ENCODE measurements around the gene LRRIQ1.

DNA sequence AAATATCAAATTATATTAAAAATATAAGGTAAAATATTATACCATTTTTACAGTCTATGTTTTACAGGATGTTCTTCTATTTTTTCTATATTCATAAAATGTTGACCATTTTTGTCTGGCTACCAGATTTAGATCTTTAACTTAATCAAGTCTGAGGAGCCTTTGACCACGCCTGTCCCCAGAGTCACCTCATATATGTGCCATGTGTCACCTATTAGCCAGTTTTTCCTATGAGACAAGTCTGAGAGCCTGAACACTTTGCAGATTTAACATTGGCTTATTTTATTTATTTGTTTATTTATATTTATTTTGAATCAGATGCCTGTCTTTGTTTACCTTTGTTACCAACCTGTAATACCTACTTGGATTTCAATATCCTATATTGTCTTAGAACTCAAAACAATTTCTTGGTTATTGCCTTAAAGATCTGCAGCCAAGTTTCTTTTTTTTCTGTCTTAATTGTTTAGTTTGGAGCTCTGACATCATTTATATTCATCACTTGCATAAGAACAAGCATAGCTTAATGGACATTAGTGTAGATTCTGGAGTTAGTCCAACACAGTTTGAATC is 127.7 kb downstream of the LRRIQ1 start:
- TF ChIP-seq, protein P1, sequence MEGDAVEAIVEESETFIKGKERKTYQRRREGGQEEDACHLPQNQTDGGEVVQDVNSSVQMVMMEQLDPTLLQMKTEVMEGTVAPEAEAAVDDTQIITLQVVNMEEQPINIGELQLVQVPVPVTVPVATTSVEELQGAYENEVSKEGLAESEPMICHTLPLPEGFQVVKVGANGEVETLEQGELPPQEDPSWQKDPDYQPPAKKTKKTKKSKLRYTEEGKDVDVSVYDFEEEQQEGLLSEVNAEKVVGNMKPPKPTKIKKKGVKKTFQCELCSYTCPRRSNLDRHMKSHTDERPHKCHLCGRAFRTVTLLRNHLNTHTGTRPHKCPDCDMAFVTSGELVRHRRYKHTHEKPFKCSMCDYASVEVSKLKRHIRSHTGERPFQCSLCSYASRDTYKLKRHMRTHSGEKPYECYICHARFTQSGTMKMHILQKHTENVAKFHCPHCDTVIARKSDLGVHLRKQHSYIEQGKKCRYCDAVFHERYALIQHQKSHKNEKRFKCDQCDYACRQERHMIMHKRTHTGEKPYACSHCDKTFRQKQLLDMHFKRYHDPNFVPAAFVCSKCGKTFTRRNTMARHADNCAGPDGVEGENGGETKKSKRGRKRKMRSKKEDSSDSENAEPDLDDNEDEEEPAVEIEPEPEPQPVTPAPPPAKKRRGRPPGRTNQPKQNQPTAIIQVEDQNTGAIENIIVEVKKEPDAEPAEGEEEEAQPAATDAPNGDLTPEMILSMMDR (conservative IDR thresholded peaks at IDR 0.05; ENCODE audit: low read depth in 2 of 2) = no peak
- TF ChIP-seq EZH2 (IDR thresholded peaks at IDR 0.05; ENCODE audit: low read depth, unreplicated experiment) = no peak
- no peak for TF ChIP-seq POLR2AphosphoS5 (IDR thresholded peaks at IDR 0.05; ENCODE audit: low read depth)
- no peak for TF ChIP-seq EZH2phosphoT487 (IDR thresholded peaks at IDR 0.05; ENCODE audit: unreplicated experiment)
- TF ChIP-seq CREB1 (CRISPR knock-in tag; IDR thresholded peaks at IDR 0.05; ENCODE audit: low read depth) = no peak
- no peak for TF ChIP-seq NANOG (IDR thresholded peaks at IDR 0.05; ENCODE audit: borderline replicate concordance)
- TF ChIP-seq, protein P2, sequence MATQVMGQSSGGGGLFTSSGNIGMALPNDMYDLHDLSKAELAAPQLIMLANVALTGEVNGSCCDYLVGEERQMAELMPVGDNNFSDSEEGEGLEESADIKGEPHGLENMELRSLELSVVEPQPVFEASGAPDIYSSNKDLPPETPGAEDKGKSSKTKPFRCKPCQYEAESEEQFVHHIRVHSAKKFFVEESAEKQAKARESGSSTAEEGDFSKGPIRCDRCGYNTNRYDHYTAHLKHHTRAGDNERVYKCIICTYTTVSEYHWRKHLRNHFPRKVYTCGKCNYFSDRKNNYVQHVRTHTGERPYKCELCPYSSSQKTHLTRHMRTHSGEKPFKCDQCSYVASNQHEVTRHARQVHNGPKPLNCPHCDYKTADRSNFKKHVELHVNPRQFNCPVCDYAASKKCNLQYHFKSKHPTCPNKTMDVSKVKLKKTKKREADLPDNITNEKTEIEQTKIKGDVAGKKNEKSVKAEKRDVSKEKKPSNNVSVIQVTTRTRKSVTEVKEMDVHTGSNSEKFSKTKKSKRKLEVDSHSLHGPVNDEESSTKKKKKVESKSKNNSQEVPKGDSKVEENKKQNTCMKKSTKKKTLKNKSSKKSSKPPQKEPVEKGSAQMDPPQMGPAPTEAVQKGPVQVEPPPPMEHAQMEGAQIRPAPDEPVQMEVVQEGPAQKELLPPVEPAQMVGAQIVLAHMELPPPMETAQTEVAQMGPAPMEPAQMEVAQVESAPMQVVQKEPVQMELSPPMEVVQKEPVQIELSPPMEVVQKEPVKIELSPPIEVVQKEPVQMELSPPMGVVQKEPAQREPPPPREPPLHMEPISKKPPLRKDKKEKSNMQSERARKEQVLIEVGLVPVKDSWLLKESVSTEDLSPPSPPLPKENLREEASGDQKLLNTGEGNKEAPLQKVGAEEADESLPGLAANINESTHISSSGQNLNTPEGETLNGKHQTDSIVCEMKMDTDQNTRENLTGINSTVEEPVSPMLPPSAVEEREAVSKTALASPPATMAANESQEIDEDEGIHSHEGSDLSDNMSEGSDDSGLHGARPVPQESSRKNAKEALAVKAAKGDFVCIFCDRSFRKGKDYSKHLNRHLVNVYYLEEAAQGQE (IDR thresholded peaks at IDR 0.05; ENCODE audit: unreplicated experiment) = no peak
- no peak for TF ChIP-seq ZNF114 (CRISPR knock-in tag; IDR thresholded peaks at IDR 0.05)
- TF ChIP-seq JUNB (IDR thresholded peaks at IDR 0.05; ENCODE audit: unreplicated experiment) = no peak
- TF ChIP-seq, protein P3, sequence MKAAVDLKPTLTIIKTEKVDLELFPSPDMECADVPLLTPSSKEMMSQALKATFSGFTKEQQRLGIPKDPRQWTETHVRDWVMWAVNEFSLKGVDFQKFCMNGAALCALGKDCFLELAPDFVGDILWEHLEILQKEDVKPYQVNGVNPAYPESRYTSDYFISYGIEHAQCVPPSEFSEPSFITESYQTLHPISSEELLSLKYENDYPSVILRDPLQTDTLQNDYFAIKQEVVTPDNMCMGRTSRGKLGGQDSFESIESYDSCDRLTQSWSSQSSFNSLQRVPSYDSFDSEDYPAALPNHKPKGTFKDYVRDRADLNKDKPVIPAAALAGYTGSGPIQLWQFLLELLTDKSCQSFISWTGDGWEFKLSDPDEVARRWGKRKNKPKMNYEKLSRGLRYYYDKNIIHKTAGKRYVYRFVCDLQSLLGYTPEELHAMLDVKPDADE (IDR thresholded peaks at IDR 0.05) = no peak

Measured in GM23338 (cell line).